Gastrocnemius medialis (tissue), 4 donors: ENCODE data around the gene USH2A. TPM values are rescaled to one million over a fixed set of nuclear protein-coding genes. Genes with fewer than 3 reads are reported as not detected.

Experiments used
- ATAC-seq, 2 donors: fragments of 150-250 bp; one replicate each; pipeline ENCODE4 v1.9.1; 2016
- DNase-seq, 2 donors: peaks; one replicate each; pipeline ENCODE4 v3.0.0-alpha.2; 2019
- H3K27ac ChIP-seq, 4 donors: fragments of 200-600 bp; sonication (generic); 1 replicate in 1 of 4; 2 replicates in 3 of 4; pipeline ENCODE4 v1.5.1; 2016 to 2018; ENCODE audit warnings: mild to moderate bottlenecking in 2 of 4, moderate library complexity in 1 of 4
- H3K27me3 ChIP-seq, 3 donors: fragments of 200-600 bp; sonication (generic) in 2 of 3; 1 replicate in 1 of 3; 2 replicates in 2 of 3; pipeline versions ENCODE4 v1.5.1 to v1.6.0; 2016 to 2019; ENCODE audit warnings: mild to moderate bottlenecking in 1 of 3, moderate library complexity in 1 of 3
- H3K36me3 ChIP-seq, 2 donors: fragments of 200-600 bp; sonication (generic) in 1 of 2; one replicate each; pipeline ENCODE4 v1.5.1; 2017 to 2018
- H3K4me1 ChIP-seq, 2 donors: fragments of 200-600 bp; sonication (generic) in 1 of 2; one replicate each; pipeline ENCODE4 v1.5.1; 2016 to 2017; ENCODE audit warnings: mild to moderate bottlenecking in 2 of 2
- H3K4me3 ChIP-seq, 4 donors: fragments of 200-600 bp; sonication (generic) in 3 of 4; 1 replicate in 1 of 4; 2 replicates in 3 of 4; pipeline ENCODE4 v1.5.1; 2016 to 2019; ENCODE audit warnings: mild to moderate bottlenecking in 2 of 4
- H3K9me3 ChIP-seq, 3 donors: fragments of 200-600 bp; sonication (generic) in 2 of 3; 1 replicate in 1 of 3; 2 replicates in 2 of 3; pipeline ENCODE4 v1.5.1; 2016 to 2019
- CTCF ChIP-seq, 5 experiments: fragments of 450-650 bp in 3 of 5; fragments of 200-600 bp in 2 of 5; sonication (generic) in 2 of 5; IDR thresholded peaks in 4 of 5; conservative IDR thresholded peaks in 1 of 5; 1 replicate in 4 of 5; 2 replicates in 1 of 5; pipeline ENCODE4 v1.5.1; 2016 to 2019; ENCODE audit warnings: antibody characterized with exemption in 5 of 5, mild to moderate bottlenecking in 3 of 5, moderate library complexity in 3 of 5
- POLR2A ChIP-seq, 2 donors: fragments of 450-650 bp; IDR thresholded peaks; one replicate each; pipeline ENCODE4 v1.6.1; 2017; ENCODE audit warnings: antibody characterized with exemption in 2 of 2, mild to moderate bottlenecking in 2 of 2, moderate library complexity in 2 of 2
- in situ Hi-C, 4 donors: fragments of 200-750 bp; cut with MboI; loops; one replicate each; pipeline versions ENCODE4 v1.15.0 to v1.8.0; 2017; ENCODE audit warnings: low sequenced_read_pairs in 4 of 4
- intact Hi-C: fragments of 100-400 bp; cut with DNase I; formaldehyde crosslinking; loops from one replicate; pipeline ENCODE4 v1.15.1; 2023; ENCODE audit warnings: low total_unique reads
- total RNA-seq, 4 donors: library from RNA; depleted of rRNA; stranded (reverse); fragments of >200 nt; gene quantifications; one replicate each; pipeline versions ENCODE4 v1.1.0 to v1.2.3, GENCODE V29; 2016

USH2A gene
- total RNA-seq, 4 donors from 2014 or later: 0.02 TPM; not detected in 3

GRCh38 chr1:215625949-215626348, 797.3 kb downstream of the USH2A start:
- DNase-seq: no peak
- Histone ChIP-seq H3K36me3 (peaks cover 0 to 23% of the 10 kb centered on the region in 2 donors), H3K9me3 (no peaks in the 10 kb centered on the region), H3K27ac (no peak overlapping the region), H3K27me3 (no peaks in the 10 kb centered on the region), H3K4me3 (no peak overlapping the region), H3K4me1 (no peaks in the 10 kb centered on the region)
- TF ChIP-seq POLR2A (IDR thresholded peaks at IDR 0.05) (no peak), CTCF (IDR thresholded peaks at IDR 0.05 in 4 of 5, conservative IDR thresholded peaks at IDR 0.05 in 1 of 5) (no peak)
- in situ Hi-C loops (no loop called here), intact Hi-C loops (no loop called here)
- ATAC-seq: no peak

GRCh38 chr1:215623162-215623561, 800.1 kb downstream of the USH2A start:
- Histone ChIP-seq H3K4me3 (no peak overlapping the region), H3K27ac (no peak overlapping the region), H3K4me1 (no peaks in the 10 kb centered on the region), H3K27me3 (no peaks in the 10 kb centered on the region), H3K36me3 (peaks cover 6 to 46% of the 10 kb centered on the region in 2 donors), H3K9me3 (no peaks in the 10 kb centered on the region)
- in situ Hi-C loops (no loop called here), intact Hi-C loops (no loop called here)
- ATAC-seq (no peak), DNase-seq (no peak)
- TF ChIP-seq POLR2A (IDR thresholded peaks at IDR 0.05) (no peak), CTCF (IDR thresholded peaks at IDR 0.05 in 4 of 5, conservative IDR thresholded peaks at IDR 0.05 in 1 of 5) (no peak)

- in situ Hi-C loops (no loop called here), intact Hi-C loops (no loop called here)
- no peaks in the 10 kb centered on the region for H3K4me1 ChIP-seq
- H3K36me3 ChIP-seq: peaks cover 9 to 41% of the 10 kb centered on the region in 2 donors
- ATAC-seq (no peak), DNase-seq (no peak)
- no peaks in the 10 kb centered on the region for H3K27me3 ChIP-seq
- no peak overlapping the region for H3K4me3 ChIP-seq
- no peaks in the 10 kb centered on the region for H3K9me3 ChIP-seq
- TF ChIP-seq CTCF (IDR thresholded peaks at IDR 0.05 in 4 of 5, conservative IDR thresholded peaks at IDR 0.05 in 1 of 5): no peak
- no peak for TF ChIP-seq POLR2A (IDR thresholded peaks at IDR 0.05)
- H3K27ac ChIP-seq: no peak overlapping the region
These were observed 805.3 kb downstream of the USH2A start for GRCh38 chr1:215617979-215618378.

GRCh38 chr1:215612391-215612790, 810.9 kb downstream of the USH2A start:
- no peak overlapping the region for H3K27ac ChIP-seq
- ATAC-seq: no peak
- peaks cover 2 to 41% of the 10 kb centered on the region in 2 donors for H3K36me3 ChIP-seq
- H3K9me3 ChIP-seq: no peaks in the 10 kb centered on the region
- H3K4me3 ChIP-seq: no peak overlapping the region
- no peaks in the 10 kb centered on the region for H3K27me3 ChIP-seq
- no peak for DNase-seq
- in situ Hi-C loops: no loop called here
- intact Hi-C loops: no loop called here
- TF ChIP-seq POLR2A (IDR thresholded peaks at IDR 0.05) (no peak), CTCF (IDR thresholded peaks at IDR 0.05 in 4 of 5, conservative IDR thresholded peaks at IDR 0.05 in 1 of 5) (no peak)
- no peaks in the 10 kb centered on the region for H3K4me1 ChIP-seq

- H3K27ac ChIP-seq: no peak overlapping the region
- in situ Hi-C loops: no loop called here
- H3K27me3 ChIP-seq: no peaks in the 10 kb centered on the region
- H3K4me3 ChIP-seq: no peak overlapping the region
- ATAC-seq: no peak
- DNase-seq: no peak
- H3K9me3 ChIP-seq: no peaks in the 10 kb centered on the region
- intact Hi-C loops: no loop called here
- H3K36me3 ChIP-seq: peaks cover 6 to 53% of the 10 kb centered on the region in 2 donors
- no peak for TF ChIP-seq CTCF (IDR thresholded peaks at IDR 0.05 in 4 of 5, conservative IDR thresholded peaks at IDR 0.05 in 1 of 5)
- no peaks in the 10 kb centered on the region for H3K4me1 ChIP-seq
These were observed 814.6 kb downstream of the USH2A start for GRCh38 chr1:215608646-215609045.
